Measurements from ENCODE around the gene LPIN1. TPM values are rescaled to one million over a fixed set of nuclear protein-coding genes. Genes with fewer than 3 reads are reported as not detected.

The LPIN1 gene
- total and polyA plus RNA-seq, 7 experiments from 2014 or later: 25.5 to 88.1 (median 70.6) TPM

- Mint-ChIP-seq H3K27ac (peak overlapping the region in 2 of 9 donors; percentile 14 to 59), H3K4me1 (peaks cover 0 to 17% (median 13%) of the 10 kb centered on the region in 7 donors), H3K9me3 (no peaks in the 10 kb centered on the region), H3K4me3 (no peak overlapping the region), H3K27me3 (peaks cover 0 to 23% (median 0%) of the 10 kb centered on the region in 5 donors), H3K36me3 (no peaks in the 10 kb centered on the region)
- Histone ChIP-seq H3K27ac (ENCODE audit: low read depth, low read length) (no peak overlapping the region), H3K9me3 (ENCODE audit: control insufficient read depth in 2 of 3, low read length in 3 of 3) (no peaks in the 10 kb centered on the region), H3K4me3 (ENCODE audit: low read length) (no peak overlapping the region), H3K27me3 (ENCODE audit: control insufficient read depth in 2 of 2, insufficient read depth in 2 of 2, low read length in 2 of 2) (no peaks in the 10 kb centered on the region), H3K4me1 (ENCODE audit: control insufficient read depth in 2 of 2, insufficient read depth in 2 of 2, low read length in 2 of 2) (no peaks in the 10 kb centered on the region), H3K36me3 (ENCODE audit: control insufficient read depth in 2 of 3, insufficient read depth in 3 of 3, low read length in 3 of 3) (no peaks in the 10 kb centered on the region)
- ATAC-seq (no peak), DNase-seq (peak in 2 of 9 donors; percentile 7 to 9)
- ChIA-PET POLR2A (no interaction called here), CTCF (interaction anchor here (1.0 kb wide), 1 partner anchor 10 kb away, joined by 3 read pairs; no protein-coding TSS in a partner anchor)
- intact Hi-C loops (cut with micrococcal nuclease): no loop called here
Measured at GRCh38 chr2:11872247-11872947, 126.0 kb downstream of the LPIN1 start.

GRCh38 chr2:11872948-11873269 lies 126.5 kb downstream of the LPIN1 start:
- Histone ChIP-seq H3K4me1 (ENCODE audit: control insufficient read depth in 2 of 2, insufficient read depth in 2 of 2, low read length in 2 of 2) (no peaks in the 10 kb centered on the region), H3K27ac (ENCODE audit: low read depth, low read length) (no peak overlapping the region), H3K36me3 (ENCODE audit: control insufficient read depth in 2 of 3, insufficient read depth in 3 of 3, low read length in 3 of 3) (no peaks in the 10 kb centered on the region), H3K27me3 (ENCODE audit: control insufficient read depth in 2 of 2, insufficient read depth in 2 of 2, low read length in 2 of 2) (no peaks in the 10 kb centered on the region), H3K9me3 (ENCODE audit: control insufficient read depth in 2 of 3, low read length in 3 of 3) (no peaks in the 10 kb centered on the region), H3K4me3 (ENCODE audit: low read length) (no peak overlapping the region)
- DNase-seq (no peak), ATAC-seq (no peak)
- POLR2A ChIA-PET: no interaction called here
- peaks cover 0 to 18% (median 13%) of the 10 kb centered on the region in 7 donors for H3K4me1 Mint-ChIP-seq
- H3K27me3 Mint-ChIP-seq: peaks cover 0 to 23% (median 0%) of the 10 kb centered on the region in 5 donors
- intact Hi-C loops (cut with micrococcal nuclease): no loop called here
- H3K27ac Mint-ChIP-seq: peak overlapping the region in 1 of 9 donors; percentile 59
- no peaks in the 10 kb centered on the region for H3K9me3 Mint-ChIP-seq
- no peaks in the 10 kb centered on the region for H3K36me3 Mint-ChIP-seq
- CTCF ChIA-PET: interaction anchor here (1.0 kb wide), 1 partner anchor 11 kb away, joined by 3 read pairs; no protein-coding TSS in a partner anchor
- H3K4me3 Mint-ChIP-seq: peak overlapping the region in 1 of 10 donors; percentile 1

- POLR2A ChIA-PET: interaction anchor here (0.7 kb wide), 1 partner anchor 422 kb away, joined by 3 read pairs; no protein-coding TSS in a partner anchor
- CTCF ChIA-PET: interaction anchor here (1.0 kb wide), 1 partner anchor 11 kb away, joined by 3 read pairs; no protein-coding TSS in a partner anchor
- H3K27ac Mint-ChIP-seq: peak overlapping the region in 1 of 9 donors; percentile 59
Measured at GRCh38 chr2:11873356-11874154, 127.1 kb downstream of the LPIN1 start.

GRCh38 chr2:11874861-11875260 lies 128.4 kb downstream of the LPIN1 start:
- Mint-ChIP-seq H3K4me3 (no peak overlapping the region), H3K4me1 (peaks cover 2 to 20% (median 13%) of the 10 kb centered on the region in 7 donors)
- intact Hi-C loops (cut with micrococcal nuclease): no loop called here

More at GRCh38 chr2:11873356-11874154, 127.1 kb downstream of the LPIN1 start:
- Mint-ChIP-seq H3K36me3 (no peaks in the 10 kb centered on the region), H3K4me3 (peak overlapping the region in 1 of 10 donors; percentile 1), H3K9me3 (no peaks in the 10 kb centered on the region), H3K27me3 (peaks cover 0 to 23% (median 0%) of the 10 kb centered on the region in 5 donors), H3K4me1 (peaks cover 0 to 18% (median 13%) of the 10 kb centered on the region in 7 donors)
- DNase-seq: no peak
- Histone ChIP-seq H3K36me3 (ENCODE audit: control insufficient read depth in 2 of 3, insufficient read depth in 3 of 3, low read length in 3 of 3) (no peaks in the 10 kb centered on the region), H3K27me3 (ENCODE audit: control insufficient read depth in 2 of 2, insufficient read depth in 2 of 2, low read length in 2 of 2) (no peaks in the 10 kb centered on the region), H3K9me3 (ENCODE audit: control insufficient read depth in 2 of 3, low read length in 3 of 3) (no peaks in the 10 kb centered on the region), H3K27ac (ENCODE audit: low read depth, low read length) (no peak overlapping the region), H3K4me1 (ENCODE audit: control insufficient read depth in 2 of 2, insufficient read depth in 2 of 2, low read length in 2 of 2) (no peaks in the 10 kb centered on the region), H3K4me3 (ENCODE audit: low read length) (no peak overlapping the region)
- ATAC-seq: peak; percentile 44
- intact Hi-C loops (cut with micrococcal nuclease): no loop called here

GRCh38 chr2:11875481-11875880 lies 129.0 kb downstream of the LPIN1 start:
- Histone ChIP-seq H3K36me3 (ENCODE audit: control insufficient read depth in 2 of 3, insufficient read depth in 3 of 3, low read length in 3 of 3) (no peaks in the 10 kb centered on the region), H3K4me3 (ENCODE audit: low read length) (no peak overlapping the region), H3K9me3 (ENCODE audit: control insufficient read depth in 2 of 3, low read length in 3 of 3) (no peaks in the 10 kb centered on the region), H3K27me3 (ENCODE audit: control insufficient read depth in 2 of 2, insufficient read depth in 2 of 2, low read length in 2 of 2) (no peaks in the 10 kb centered on the region), H3K4me1 (ENCODE audit: control insufficient read depth in 2 of 2, insufficient read depth in 2 of 2, low read length in 2 of 2) (no peaks in the 10 kb centered on the region), H3K27ac (ENCODE audit: low read depth, low read length) (no peak overlapping the region)
- no peak overlapping the region for H3K27ac Mint-ChIP-seq
- no peak overlapping the region for H3K4me3 Mint-ChIP-seq
- H3K4me1 Mint-ChIP-seq: peaks cover 2 to 20% (median 13%) of the 10 kb centered on the region in 7 donors
- ATAC-seq: no peak
- H3K27me3 Mint-ChIP-seq: peaks cover 0 to 19% (median 0%) of the 10 kb centered on the region in 5 donors
- no peaks in the 10 kb centered on the region for H3K36me3 Mint-ChIP-seq
- no peak for DNase-seq
- ChIA-PET CTCF (no interaction called here), POLR2A (no interaction called here)
- no peaks in the 10 kb centered on the region for H3K9me3 Mint-ChIP-seq
- intact Hi-C loops (cut with micrococcal nuclease): no loop called here

More at GRCh38 chr2:11874861-11875260, 128.4 kb downstream of the LPIN1 start:
- Histone ChIP-seq H3K36me3 (ENCODE audit: control insufficient read depth in 2 of 3, insufficient read depth in 3 of 3, low read length in 3 of 3) (no peaks in the 10 kb centered on the region), H3K4me1 (ENCODE audit: control insufficient read depth in 2 of 2, insufficient read depth in 2 of 2, low read length in 2 of 2) (no peaks in the 10 kb centered on the region), H3K27me3 (ENCODE audit: control insufficient read depth in 2 of 2, insufficient read depth in 2 of 2, low read length in 2 of 2) (no peaks in the 10 kb centered on the region), H3K4me3 (ENCODE audit: low read length) (no peak overlapping the region), H3K27ac (ENCODE audit: low read depth, low read length) (no peak overlapping the region), H3K9me3 (ENCODE audit: control insufficient read depth in 2 of 3, low read length in 3 of 3) (no peaks in the 10 kb centered on the region)
- ChIA-PET POLR2A (no interaction called here), CTCF (no interaction called here)
- H3K27me3 Mint-ChIP-seq: peaks cover 0 to 25% (median 0%) of the 10 kb centered on the region in 5 donors
- H3K36me3 Mint-ChIP-seq: no peaks in the 10 kb centered on the region
- DNase-seq (no peak), ATAC-seq (no peak)
- H3K9me3 Mint-ChIP-seq: no peaks in the 10 kb centered on the region
- H3K27ac Mint-ChIP-seq: no peak overlapping the region

GRCh38 chr2:11876436-11876835 lies 130.0 kb downstream of the LPIN1 start:
- no peaks in the 10 kb centered on the region for H3K36me3 ChIP-seq (ENCODE audit: control insufficient read depth in 2 of 3, insufficient read depth in 3 of 3, low read length in 3 of 3)
- ATAC-seq: no peak
- no peaks in the 10 kb centered on the region for H3K9me3 ChIP-seq (ENCODE audit: control insufficient read depth in 2 of 3, low read length in 3 of 3)
- no peaks in the 10 kb centered on the region for H3K4me1 ChIP-seq (ENCODE audit: control insufficient read depth in 2 of 2, insufficient read depth in 2 of 2, low read length in 2 of 2)
- intact Hi-C loops (cut with micrococcal nuclease): no loop called here
- no peak overlapping the region for H3K4me3 ChIP-seq (ENCODE audit: low read length)
- H3K9me3 Mint-ChIP-seq: no peaks in the 10 kb centered on the region
- peaks cover 2 to 20% (median 13%) of the 10 kb centered on the region in 7 donors for H3K4me1 Mint-ChIP-seq
- peaks cover 0 to 14% (median 0%) of the 10 kb centered on the region in 5 donors for H3K27me3 Mint-ChIP-seq
- H3K27ac Mint-ChIP-seq: no peak overlapping the region
- H3K27me3 ChIP-seq (ENCODE audit: control insufficient read depth in 2 of 2, insufficient read depth in 2 of 2, low read length in 2 of 2): no peaks in the 10 kb centered on the region
- CTCF ChIA-PET: no interaction called here
- H3K27ac ChIP-seq (ENCODE audit: low read depth, low read length): no peak overlapping the region
- DNase-seq: no peak
- POLR2A ChIA-PET: no interaction called here
- no peaks in the 10 kb centered on the region for H3K36me3 Mint-ChIP-seq
- H3K4me3 Mint-ChIP-seq: no peak overlapping the region
